GM23338 (cell line): ENCODE measurements around the gene KIF3C. TPM values are rescaled to one million over a fixed set of nuclear protein-coding genes. Genes with fewer than 3 reads are reported as not detected.

ENCODE experiments used
- ATAC-seq: fragments of 200-7000 bp; cut with Tn5 transposase; 3 replicates; pipeline ENCODE4 v1.9.1; 2020
- DNase-seq: peaks from one replicate; pipeline ENCODE4 v3.0.0-alpha.2; 2015; ENCODE audit warnings: low spot score
- H2AFZ ChIP-seq: fragments of 200-600 bp; sonication (generic); 2 replicates; pipeline ENCODE4 v1.8.0; 2016; ENCODE audit warnings: antibody characterized with exemption, mild to moderate bottlenecking, moderate library complexity
- H3F3A ChIP-seq: fragments of 200-600 bp; sonication (generic); replicated peaks from 2 replicates; pipeline ENCODE4 v1.8.0; 2017; ENCODE audit warnings: antibody characterized with exemption, mixed run types, low read depth
- H3K27ac ChIP-seq: fragments of 200-600 bp; sonication (generic); 2 replicates; pipeline ENCODE4 v1.6.1; 2016; ENCODE audit warnings: low read depth
- H3K27me3 ChIP-seq: fragments of 200-600 bp; sonication (generic); 2 replicates; pipeline ENCODE4 v1.8.0; 2016; ENCODE audit warnings: mild to moderate bottlenecking, mixed run types, moderate library complexity; ENCODE audit not compliant: insufficient read depth
- H3K36me3 ChIP-seq: fragments of 200-600 bp; sonication (generic); 2 replicates; pipeline ENCODE4 v1.8.0; 2016; ENCODE audit warnings: mild to moderate bottlenecking; ENCODE audit not compliant: insufficient read depth
- H3K4me1 ChIP-seq: fragments of 200-600 bp; sonication (generic); 2 replicates; pipeline ENCODE4 v1.8.0; 2016; ENCODE audit warnings: mild to moderate bottlenecking, moderate library complexity; ENCODE audit not compliant: insufficient read depth
- H3K4me2 ChIP-seq: fragments of 200-600 bp; sonication (generic); 2 replicates; pipeline ENCODE4 v1.7.1; 2017; ENCODE audit warnings: mixed run types
- H3K4me3 ChIP-seq: fragments of 200-600 bp; sonication (generic); 2 replicates; pipeline ENCODE4 v1.6.1; 2016; ENCODE audit warnings: mixed run types
- H3K79me2 ChIP-seq: fragments of 200-600 bp; sonication (generic); replicated peaks from 2 replicates; pipeline ENCODE4 v1.8.0; 2017; ENCODE audit warnings: mild to moderate bottlenecking; ENCODE audit not compliant: insufficient read depth
- H3K9me2 ChIP-seq: fragments of 200-600 bp; sonication (generic); 2 replicates; pipeline ENCODE4 v1.8.0; 2017; ENCODE audit not compliant: insufficient read depth
- H4K20me1 ChIP-seq: fragments of 200-600 bp; sonication (generic); replicated peaks from 2 replicates; pipeline ENCODE4 v1.8.0; 2017; ENCODE audit warnings: mild to moderate bottlenecking; ENCODE audit not compliant: insufficient read depth
- H3K27ac Mint-ChIP-seq: 2 replicates; pipeline ENCODE4 v1.8.0; 2020; ENCODE audit warnings: inconsistent platforms, mild to moderate bottlenecking, moderate library complexity, mixed read lengths
- H3K27me3 Mint-ChIP-seq: 3 replicates; pipeline ENCODE4 v1.8.0; 2022; ENCODE audit warnings: low read depth, mild to moderate bottlenecking, moderate library complexity, mixed read lengths, inconsistent platforms; ENCODE audit not compliant: insufficient read depth, poor library complexity
- H3K36me3 Mint-ChIP-seq: 3 replicates; pipeline ENCODE4 v1.8.0; 2021; ENCODE audit warnings: low read depth, mild to moderate bottlenecking, inconsistent platforms, moderate library complexity, mixed read lengths
- H3K4me1 Mint-ChIP-seq: 3 replicates; pipeline ENCODE4 v1.8.0; 2020; ENCODE audit warnings: mild to moderate bottlenecking, inconsistent platforms, mixed read lengths
- H3K4me3 Mint-ChIP-seq: 3 replicates; pipeline ENCODE4 v1.8.0; 2021; ENCODE audit warnings: moderate library complexity, mild to moderate bottlenecking, inconsistent platforms, mixed read lengths
- H3K9me3 Mint-ChIP-seq: 3 replicates; pipeline ENCODE4 v1.8.0; 2020; ENCODE audit warnings: moderate library complexity, mild to moderate bottlenecking, inconsistent platforms, mixed read lengths
- CREB1 ChIP-seq: fragments of 250-450 bp; sonication (Bioruptor Pico); IDR thresholded peaks from 2 replicates; pipeline ENCODE4 v1.5.0; 2020; ENCODE audit warnings: low read depth, mild to moderate bottlenecking, moderate library complexity
- EZH2 ChIP-seq: fragments of 200-600 bp; sonication (generic); IDR thresholded peaks from one replicate; pipeline ENCODE4 v1.8.0; 2017; ENCODE audit warnings: antibody characterized with exemption, mild to moderate bottlenecking, low read depth; ENCODE audit not compliant: unreplicated experiment
- EZH2phosphoT487 ChIP-seq: fragments of 200-600 bp; sonication (generic); IDR thresholded peaks from one replicate; pipeline ENCODE4 v1.8.1; 2018; ENCODE audit warnings: antibody characterized with exemption; ENCODE audit not compliant: unreplicated experiment
- JUNB ChIP-seq: IDR thresholded peaks from one replicate; pipeline ENCODE4 v1.6.1; 2016; ENCODE audit warnings: antibody characterized with exemption; ENCODE audit not compliant: unreplicated experiment
- NANOG ChIP-seq: IDR thresholded peaks from 2 replicates; pipeline ENCODE4 v1.6.1; 2016; ENCODE audit warnings: antibody characterized with exemption, borderline replicate concordance
- POLR2AphosphoS5 ChIP-seq: IDR thresholded peaks from 2 replicates; pipeline ENCODE4 v1.6.1; 2016; ENCODE audit warnings: antibody characterized with exemption, low read depth
- STAT1 ChIP-seq: IDR thresholded peaks from one replicate; pipeline ENCODE4 v1.6.1; 2016; ENCODE audit warnings: antibody characterized with exemption; ENCODE audit not compliant: unreplicated experiment
- ZNF114 ChIP-seq: fragments of 250-450 bp; sonication (Bioruptor Pico); IDR thresholded peaks from 2 replicates; pipeline ENCODE4 v1.5.0; 2020; ENCODE audit warnings: mild to moderate bottlenecking, moderate library complexity
- ZNF331 ChIP-seq: fragments of 250-450 bp; sonication (Bioruptor Pico); IDR thresholded peaks from 2 replicates; pipeline ENCODE4 v1.5.0; 2020; ENCODE audit warnings: low read depth, mild to moderate bottlenecking, moderate library complexity
- ZNF462 ChIP-seq: fragments of 250-450 bp; sonication (Bioruptor Pico); IDR thresholded peaks from 2 replicates; pipeline ENCODE4 v1.5.0; 2020; ENCODE audit warnings: mild to moderate bottlenecking, moderate library complexity
- polyA plus RNA-seq: library from polyadenylated mRNA; unstranded; fragments of >200 nt; fragmentation: Nextera tagmentation; extraction: Ambion mirVana; gene quantifications from 2 replicates; pipeline ENCODE4 v1.2.1, GENCODE V29; 2016
- total RNA-seq: library from RNA; depleted of rRNA; stranded (reverse); fragments of >200 nt; shearing (Covaris generic); gene quantifications from 2 replicates; pipeline ENCODE4 v1.2.3, GENCODE V29; 2014
- TF ChIP-seq, protein P1 (sequence below): IDR thresholded peaks from one replicate; pipeline ENCODE4 v1.6.1; 2018; ENCODE audit warnings: antibody characterized with exemption; ENCODE audit not compliant: unreplicated experiment
- TF ChIP-seq, protein P2 (sequence below): IDR thresholded peaks from 2 replicates; pipeline ENCODE4 v1.6.1; 2016; ENCODE audit warnings: antibody characterized with exemption

Gene KIF3C
- total and polyA plus RNA-seq, 2 experiments from 2014 or later = 14.9 to 40.0 TPM

DNA sequence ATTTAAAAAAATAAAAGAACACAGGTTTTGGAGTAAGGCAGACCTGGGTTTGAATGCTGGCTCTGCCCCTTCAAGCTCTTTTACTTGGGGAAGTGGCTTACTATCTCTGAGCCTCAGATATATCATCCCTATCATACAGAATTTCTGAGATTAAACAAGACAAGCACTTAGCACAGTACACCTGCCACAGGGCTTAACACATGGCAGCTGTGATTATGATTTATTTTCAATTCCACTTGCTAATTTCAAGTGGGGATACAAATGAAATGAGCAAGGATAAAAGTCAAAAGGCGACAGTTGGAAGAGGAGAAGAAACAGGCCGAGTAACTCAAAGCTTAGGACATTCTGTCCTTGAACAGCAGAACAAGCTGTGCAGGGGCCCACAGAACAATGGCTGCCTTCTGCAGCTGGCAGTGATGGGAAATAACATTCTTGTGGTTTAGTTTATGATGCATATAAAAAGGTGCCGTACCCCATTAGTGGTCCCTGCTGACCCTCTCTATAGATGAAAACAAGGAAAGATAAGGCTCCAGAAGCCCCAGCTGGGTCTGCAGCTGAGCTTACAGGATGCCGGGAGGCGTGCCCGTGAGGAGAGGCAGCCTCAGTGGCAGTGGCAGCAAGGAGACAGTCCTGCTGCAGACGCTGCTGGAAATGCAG is 45.3 kb downstream of the KIF3C start:
- no peaks in the 10 kb centered on the region for H3K27me3 ChIP-seq
- H3F3A ChIP-seq = no peaks in the 10 kb centered on the region
- H3K4me2 ChIP-seq = no peak overlapping the region
- H3K36me3 ChIP-seq = 0 out of 2 replicates have a peak, but pooled peaks cover 3% of the 10 kb centered on the region
- H3K4me1 Mint-ChIP-seq = no peaks in the 10 kb centered on the region
- no peak overlapping the region for H3K4me3 Mint-ChIP-seq
- no peak overlapping the region for H2AFZ ChIP-seq
- H3K27ac Mint-ChIP-seq = no peak overlapping the region
- H3K27me3 Mint-ChIP-seq = peaks cover 2% of the 10 kb centered on the region
- H4K20me1 ChIP-seq = no peaks in the 10 kb centered on the region; the same call in 1 of the 2 replicates
- H3K4me1 ChIP-seq = no peaks in the 10 kb centered on the region
- H3K4me3 ChIP-seq = no peak overlapping the region
- TF ChIP-seq ZNF331 (CRISPR knock-in tag) (no peak), NANOG (no peak), EZH2phosphoT487 (no peak), CREB1 (no peak), STAT1 (no peak), EZH2 (no peak), POLR2AphosphoS5 (no peak), ZNF114 (CRISPR knock-in tag) (no peak), JUNB (no peak)
- TF ChIP-seq, protein P1, sequence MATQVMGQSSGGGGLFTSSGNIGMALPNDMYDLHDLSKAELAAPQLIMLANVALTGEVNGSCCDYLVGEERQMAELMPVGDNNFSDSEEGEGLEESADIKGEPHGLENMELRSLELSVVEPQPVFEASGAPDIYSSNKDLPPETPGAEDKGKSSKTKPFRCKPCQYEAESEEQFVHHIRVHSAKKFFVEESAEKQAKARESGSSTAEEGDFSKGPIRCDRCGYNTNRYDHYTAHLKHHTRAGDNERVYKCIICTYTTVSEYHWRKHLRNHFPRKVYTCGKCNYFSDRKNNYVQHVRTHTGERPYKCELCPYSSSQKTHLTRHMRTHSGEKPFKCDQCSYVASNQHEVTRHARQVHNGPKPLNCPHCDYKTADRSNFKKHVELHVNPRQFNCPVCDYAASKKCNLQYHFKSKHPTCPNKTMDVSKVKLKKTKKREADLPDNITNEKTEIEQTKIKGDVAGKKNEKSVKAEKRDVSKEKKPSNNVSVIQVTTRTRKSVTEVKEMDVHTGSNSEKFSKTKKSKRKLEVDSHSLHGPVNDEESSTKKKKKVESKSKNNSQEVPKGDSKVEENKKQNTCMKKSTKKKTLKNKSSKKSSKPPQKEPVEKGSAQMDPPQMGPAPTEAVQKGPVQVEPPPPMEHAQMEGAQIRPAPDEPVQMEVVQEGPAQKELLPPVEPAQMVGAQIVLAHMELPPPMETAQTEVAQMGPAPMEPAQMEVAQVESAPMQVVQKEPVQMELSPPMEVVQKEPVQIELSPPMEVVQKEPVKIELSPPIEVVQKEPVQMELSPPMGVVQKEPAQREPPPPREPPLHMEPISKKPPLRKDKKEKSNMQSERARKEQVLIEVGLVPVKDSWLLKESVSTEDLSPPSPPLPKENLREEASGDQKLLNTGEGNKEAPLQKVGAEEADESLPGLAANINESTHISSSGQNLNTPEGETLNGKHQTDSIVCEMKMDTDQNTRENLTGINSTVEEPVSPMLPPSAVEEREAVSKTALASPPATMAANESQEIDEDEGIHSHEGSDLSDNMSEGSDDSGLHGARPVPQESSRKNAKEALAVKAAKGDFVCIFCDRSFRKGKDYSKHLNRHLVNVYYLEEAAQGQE = no peak
- TF ChIP-seq, protein P2, sequence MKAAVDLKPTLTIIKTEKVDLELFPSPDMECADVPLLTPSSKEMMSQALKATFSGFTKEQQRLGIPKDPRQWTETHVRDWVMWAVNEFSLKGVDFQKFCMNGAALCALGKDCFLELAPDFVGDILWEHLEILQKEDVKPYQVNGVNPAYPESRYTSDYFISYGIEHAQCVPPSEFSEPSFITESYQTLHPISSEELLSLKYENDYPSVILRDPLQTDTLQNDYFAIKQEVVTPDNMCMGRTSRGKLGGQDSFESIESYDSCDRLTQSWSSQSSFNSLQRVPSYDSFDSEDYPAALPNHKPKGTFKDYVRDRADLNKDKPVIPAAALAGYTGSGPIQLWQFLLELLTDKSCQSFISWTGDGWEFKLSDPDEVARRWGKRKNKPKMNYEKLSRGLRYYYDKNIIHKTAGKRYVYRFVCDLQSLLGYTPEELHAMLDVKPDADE = no peak
- no peaks in the 10 kb centered on the region; the same call in 2 of the 3 replicates for H3K9me3 Mint-ChIP-seq
- no peak for ATAC-seq
- H3K79me2 ChIP-seq = no peaks in the 10 kb centered on the region
- DNase-seq = no peak
- H3K9me2 ChIP-seq = no peaks in the 10 kb centered on the region
- H3K36me3 Mint-ChIP-seq = peaks cover 30% of the 10 kb centered on the region
- no peak overlapping the region for H3K27ac ChIP-seq

- no peaks in the 10 kb centered on the region for H3F3A ChIP-seq
- Mint-ChIP-seq H3K9me3 (no peaks in the 10 kb centered on the region), H3K36me3 (peaks cover 27% of the 10 kb centered on the region), H3K27ac (no peak overlapping the region), H3K27me3 (peaks cover 2% of the 10 kb centered on the region), H3K4me1 (no peaks in the 10 kb centered on the region), H3K4me3 (no peak overlapping the region)
- no peak overlapping the region for H3K4me3 ChIP-seq
- no peak for DNase-seq
- H4K20me1 ChIP-seq = no peaks in the 10 kb centered on the region; the same call in 1 of the 2 replicates
- no peak overlapping the region for H3K4me2 ChIP-seq
- ATAC-seq = no peak
- H3K79me2 ChIP-seq = no peaks in the 10 kb centered on the region
- no peaks in the 10 kb centered on the region for H3K27me3 ChIP-seq
- no peaks in the 10 kb centered on the region for H3K36me3 ChIP-seq
- no peak overlapping the region for H3K27ac ChIP-seq
- no peaks in the 10 kb centered on the region for H3K4me1 ChIP-seq
- no peaks in the 10 kb centered on the region for H3K9me2 ChIP-seq
- no peak overlapping the region for H2AFZ ChIP-seq
- TF ChIP-seq ZNF462 = no peak
Measured at GRCh38 chr2:25933622-25934021, 48.7 kb downstream of the KIF3C start.
